B cell (primary cell): Measurements from ENCODE around the gene AASDHPPT. TPM values are rescaled to one million over a fixed set of nuclear protein-coding genes. Genes with fewer than 3 reads are reported as not detected.

Experiments used
- ATAC-seq: fragments of 200-7000 bp; cut with Tn5 transposase; one replicate; pipeline ENCODE4 v1.10.0; 2021; ENCODE audit warnings: low read depth, mild to moderate bottlenecking, moderate number of reproducible peaks, moderate library complexity
- CTCF ChIA-PET: fragments of 350-600 bp; sonication (Branson Sonifier 250); formaldehyde crosslinking; loops from one replicate; lab custom pipeline; 2021; ENCODE audit warnings: antibody characterized with exemption, inconsistent platforms; lab: Charles Lee
- POLR2A ChIA-PET: fragments of 350-600 bp; sonication (Branson Sonifier 250); formaldehyde crosslinking; loops from one replicate; lab custom pipeline; 2021; ENCODE audit warnings: antibody characterized with exemption; lab: Charles Lee
- DNase-seq: peaks from one replicate; pipeline ENCODE4 v3.0.0; 2013
- H2AFZ ChIP-seq: 2 replicates; pipeline ENCODE4 v1.6.1; 2012; ENCODE audit warnings: mild to moderate bottlenecking, low read depth, low read length; ENCODE audit not compliant: insufficient read depth, poor library complexity, severe bottlenecking
- H3K27ac ChIP-seq, 2 donors: 1 replicate in 1 of 2; 2 replicates in 1 of 2; pipeline ENCODE4 v1.5.1; 2012 to 2013; ENCODE audit warnings: low read length in 2 of 2, mild to moderate bottlenecking in 2 of 2, moderate library complexity in 1 of 2
- H3K27me3 ChIP-seq, 4 experiments: fragments of 200-600 bp in 1 of 4; sonication (generic) in 1 of 4; replicated peaks in 1 of 4; 1 replicate in 2 of 4; 2 replicates in 2 of 4; pipeline versions ENCODE4 v1.6.1 to v1.7.0; 2013 to 2016; ENCODE audit warnings: low read length in 3 of 4, mild to moderate bottlenecking in 2 of 4, mixed read lengths in 1 of 4, moderate library complexity in 1 of 4; ENCODE audit not compliant: insufficient read depth in 4 of 4, control insufficient read depth in 3 of 4; ENCODE audit errors: control extremely low read depth in 1 of 4
- H3K36me3 ChIP-seq, 2 experiments: replicated peaks in 1 of 2; 1 replicate in 1 of 2; 2 replicates in 1 of 2; pipeline versions ENCODE4 v1.6.1 to v1.7.1; 2013; ENCODE audit warnings: low read length in 1 of 2; ENCODE audit not compliant: insufficient read depth in 2 of 2, control insufficient read depth in 1 of 2; ENCODE audit errors: control extremely low read depth in 1 of 2, extremely low read depth in 1 of 2
- H3K4me1 ChIP-seq, 2 donors: fragments of 200-600 bp in 1 of 2; sonication (generic) in 1 of 2; 1 replicate in 1 of 2; 2 replicates in 1 of 2; pipeline versions ENCODE4 v1.5.1 to v1.6.1; 2013 to 2017; ENCODE audit warnings: low read length in 2 of 2; ENCODE audit not compliant: control insufficient read depth in 2 of 2, insufficient read depth in 2 of 2
- H3K4me2 ChIP-seq: replicated peaks from 2 replicates; pipeline ENCODE3; 2012; ENCODE audit warnings: mild to moderate bottlenecking, low read depth, low read length; ENCODE audit not compliant: poor library complexity, severe bottlenecking
- H3K4me3 ChIP-seq, 5 experiments: fragments of 200-600 bp in 1 of 5; sonication (generic) in 1 of 5; 1 replicate in 3 of 5; 2 replicates in 2 of 5; pipeline versions ENCODE4 v1.5.1 to v1.7.0; 2011 to 2016; ENCODE audit warnings: low read length in 4 of 5, mild to moderate bottlenecking in 4 of 5, low read depth in 2 of 5, control low read depth in 1 of 5, moderate library complexity in 1 of 5; ENCODE audit not compliant: insufficient read depth in 1 of 5; ENCODE audit errors: control extremely low read depth in 1 of 5, extremely low read depth in 1 of 5
- H3K79me2 ChIP-seq: fragments of 200-600 bp; sonication (generic); one replicate; pipeline ENCODE4 v1.6.0; 2016; ENCODE audit warnings: low read length; ENCODE audit not compliant: control insufficient read depth, insufficient read depth
- H3K9ac ChIP-seq: fragments of 200-600 bp; sonication (generic); 2 replicates; pipeline ENCODE4 v1.6.1; 2017; ENCODE audit warnings: mild to moderate bottlenecking, low read length, moderate library complexity
- H3K9me3 ChIP-seq, 3 donors: one replicate each; pipeline versions ENCODE4 v1.6.1 to v1.7.1; 2013; ENCODE audit warnings: low read length in 2 of 3; ENCODE audit not compliant: control insufficient read depth in 2 of 3, insufficient read depth in 1 of 3; ENCODE audit errors: control extremely low read depth in 1 of 3
- H4K20me1 ChIP-seq: 2 replicates; pipeline ENCODE4 v1.6.0; 2012; ENCODE audit warnings: mild to moderate bottlenecking, low read length; ENCODE audit not compliant: insufficient read depth, control insufficient read depth, poor library complexity, severe bottlenecking
- H3K27ac Mint-ChIP-seq: one replicate; pipeline ENCODE4 v1.8.0; 2021; ENCODE audit warnings: mixed read lengths
- H3K27me3 Mint-ChIP-seq: one replicate; pipeline ENCODE4 v1.8.0; 2021; ENCODE audit warnings: mixed read lengths
- H3K4me1 Mint-ChIP-seq: one replicate; pipeline ENCODE4 v1.8.0; 2021; ENCODE audit warnings: mixed read lengths
- H3K4me3 Mint-ChIP-seq: one replicate; pipeline ENCODE4 v1.8.0; 2021; ENCODE audit warnings: mixed read lengths
- H3K9me3 Mint-ChIP-seq: one replicate; pipeline ENCODE4 v1.8.0; 2022; ENCODE audit warnings: mixed read lengths; ENCODE audit not compliant: insufficient read depth
- CTCF ChIP-seq: fragments of 200-600 bp; IDR thresholded peaks from one replicate; pipeline ENCODE4 v1.8.0; 2022; ENCODE audit warnings: antibody characterized with exemption, mild to moderate bottlenecking
- EZH2 ChIP-seq: IDR thresholded peaks from 2 replicates; pipeline ENCODE4 v1.6.1; 2012; ENCODE audit warnings: borderline replicate concordance, low read depth, mild to moderate bottlenecking, moderate library complexity, low read length; ENCODE audit not compliant: insufficient read depth, poor library complexity, severe bottlenecking
- intact Hi-C: fragments of 100-400 bp; cut with micrococcal nuclease; formaldehyde crosslinking; loops from one replicate; pipeline ENCODE4 v1.10.0; 2022
- polyA plus RNA-seq: library from polyadenylated mRNA; depleted of rRNA; stranded (reverse); fragments of >200 nt; gene quantifications from 2 replicates; pipeline ENCODE4 v1.2.3, GENCODE V29; 2012
- total RNA-seq, 2 donors: library from RNA; stranded (reverse); fragments of 120-200 nt in 1 of 2; gene quantifications; 1 replicate in 1 of 2; 2 replicates in 1 of 2; pipeline versions ENCODE4 v1.2.3 to v1.2.4, GENCODE V29; 2013 to 2022

AASDHPPT gene
- total and polyA plus RNA-seq, 2 donors (not counting 1 experiment from before 2014, with no cell fraction given) = 12.6 to 25.5 TPM

DNA sequence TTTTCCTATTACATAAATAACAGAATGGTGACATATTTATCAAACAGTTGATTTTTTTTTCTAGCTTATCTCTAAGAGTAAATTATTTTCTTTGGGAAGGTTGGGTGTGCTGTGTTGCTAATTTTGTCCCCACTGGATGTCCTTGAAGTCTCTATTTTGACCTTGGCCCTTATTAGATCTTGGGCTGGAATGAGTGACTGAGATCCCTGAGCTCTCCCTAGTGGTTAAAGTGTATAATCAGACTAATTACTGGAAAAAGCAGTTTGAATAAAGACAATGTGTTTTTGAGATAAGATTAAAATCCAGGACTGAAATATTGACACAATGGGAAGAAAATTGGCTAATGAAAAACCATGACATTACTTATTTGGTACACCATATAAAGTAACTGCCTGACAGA is 56.1 kb downstream of the AASDHPPT start:
- ChIA-PET POLR2A (no interaction called here), CTCF (no interaction called here)
- Mint-ChIP-seq H3K27ac (no peak overlapping the region), H3K4me3 (no peak overlapping the region), H3K27me3 (peaks cover 10% of the 10 kb centered on the region), H3K4me1 (no peaks in the 10 kb centered on the region), H3K9me3 (peaks cover 4% of the 10 kb centered on the region)
- H3K9me3 ChIP-seq = no peaks in the 10 kb centered on the region
- intact Hi-C loops = no loop called here
- H3K4me3 ChIP-seq = no peak overlapping the region
- no peak overlapping the region for H3K4me2 ChIP-seq
- DNase-seq (no peak), ATAC-seq (no peak)
- TF ChIP-seq CTCF (no peak), EZH2 (no peak)
- no peaks in the 10 kb centered on the region for H3K36me3 ChIP-seq
- H3K27ac ChIP-seq = no peak overlapping the region
- H4K20me1 ChIP-seq = no peaks in the 10 kb centered on the region
- no peak overlapping the region for H3K9ac ChIP-seq
- H2AFZ ChIP-seq = no peak overlapping the region
- H3K79me2 ChIP-seq = no peaks in the 10 kb centered on the region
- no peaks in the 10 kb centered on the region for H3K4me1 ChIP-seq
- peaks cover 0 to 3% (median 0%) of the 10 kb centered on the region in 4 experiments for H3K27me3 ChIP-seq

GRCh38 chr11:106137061-106137460 is 59.6 kb downstream of the AASDHPPT start:
- no peaks in the 10 kb centered on the region for H3K27me3 ChIP-seq
- intact Hi-C loops = no loop called here
- ATAC-seq (no peak), DNase-seq (no peak)
- H3K4me1 ChIP-seq = no peaks in the 10 kb centered on the region
- H3K4me3 Mint-ChIP-seq = no peak overlapping the region
- no peak overlapping the region for H2AFZ ChIP-seq
- ChIA-PET CTCF (no interaction called here), POLR2A (no interaction called here)
- no peaks in the 10 kb centered on the region for H3K27me3 Mint-ChIP-seq
- no peaks in the 10 kb centered on the region for H3K79me2 ChIP-seq
- no peak overlapping the region for H3K4me3 ChIP-seq
- no peaks in the 10 kb centered on the region for H3K4me1 Mint-ChIP-seq
- H3K4me2 ChIP-seq = no peak overlapping the region
- no peak overlapping the region for H3K9ac ChIP-seq
- no peaks in the 10 kb centered on the region for H3K36me3 ChIP-seq
- no peaks in the 10 kb centered on the region for H4K20me1 ChIP-seq
- no peak overlapping the region for H3K27ac Mint-ChIP-seq
- H3K9me3 Mint-ChIP-seq = peaks cover 4% of the 10 kb centered on the region
- TF ChIP-seq CTCF (no peak), EZH2 (no peak)
- H3K9me3 ChIP-seq = no peaks in the 10 kb centered on the region
- no peak overlapping the region for H3K27ac ChIP-seq
